Gastroesophageal sphincter (tissue), 4 donors: ENCODE results near the gene PTPRC. TPM values are rescaled to one million over a fixed set of nuclear protein-coding genes. Genes with fewer than 3 reads are reported as not detected.

ENCODE experiments used
- ATAC-seq: fragments of 150-250 bp; one replicate; pipeline ENCODE4 v1.9.1; 2016; ENCODE audit warnings: mild to moderate bottlenecking, moderate library complexity
- H3K27ac ChIP-seq, 4 donors: fragments of 200-600 bp; sonication (generic) in 3 of 4; 1 replicate in 3 of 4; 2 replicates in 1 of 4; pipeline ENCODE4 v1.5.1; 2016 to 2019
- H3K27me3 ChIP-seq: fragments of 200-600 bp; sonication (generic); one replicate; pipeline ENCODE4 v1.5.1; 2019
- H3K36me3 ChIP-seq, 2 donors: fragments of 200-600 bp; sonication (generic); one replicate each; pipeline ENCODE4 v1.5.1; 2019; ENCODE audit warnings: control low read depth in 1 of 2
- H3K4me1 ChIP-seq, 3 donors: fragments of 200-600 bp; sonication (generic); 1 replicate in 2 of 3; 2 replicates in 1 of 3; pipeline ENCODE4 v1.5.1; 2016 to 2019; ENCODE audit warnings: control low read depth in 2 of 3
- H3K4me3 ChIP-seq, 2 donors: fragments of 200-600 bp; sonication (generic); one replicate each; pipeline ENCODE4 v1.5.1; 2019; ENCODE audit warnings: mild to moderate bottlenecking in 1 of 2, moderate library complexity in 1 of 2
- H3K9me3 ChIP-seq, 3 donors: fragments of 200-600 bp; sonication (generic); one replicate each; pipeline ENCODE4 v1.5.1; 2017 to 2019; ENCODE audit warnings: control low read depth in 2 of 3
- CTCF ChIP-seq, 4 experiments: fragments of 200-600 bp in 2 of 4; fragments of 450-650 bp in 2 of 4; sonication (generic) in 1 of 4; IDR thresholded peaks; one replicate each; pipeline ENCODE4 v1.5.1; 2017 to 2019; ENCODE audit warnings: antibody characterized with exemption in 4 of 4, mild to moderate bottlenecking in 2 of 4, moderate library complexity in 2 of 4
- EP300 ChIP-seq: sonication (generic); formaldehyde crosslinking; IDR thresholded peaks from one replicate; pipeline ENCODE4 v1.6.1; 2017; ENCODE audit warnings: antibody characterized with exemption, mild to moderate bottlenecking
- POLR2A ChIP-seq, 2 donors: fragments of 450-650 bp; IDR thresholded peaks; one replicate each; pipeline ENCODE4 v1.6.1; 2017; ENCODE audit warnings: antibody characterized with exemption in 2 of 2, mild to moderate bottlenecking in 2 of 2, moderate library complexity in 1 of 2
- POLR2AphosphoS5 ChIP-seq: sonication (generic); formaldehyde crosslinking; IDR thresholded peaks from one replicate; pipeline ENCODE4 v1.6.1; 2017; ENCODE audit warnings: antibody characterized with exemption
- WGBS, 2 donors: methylation state at CpG; one replicate each; pipeline ENCODE4 v1.1.5; 2018; ENCODE audit warnings: low coverage in 1 of 2; 5-methylcytosine and 5-hydroxymethylcytosine counted together
- total RNA-seq, 4 donors: library from RNA; depleted of rRNA; stranded (reverse); fragments of >200 nt; gene quantifications; one replicate each; pipeline ENCODE4 v1.1.0, GENCODE V29; 2016

PTPRC gene
- total RNA-seq, 4 donors from 2014 or later: 5.0 to 31.9 (median 12.9) TPM

DNA sequence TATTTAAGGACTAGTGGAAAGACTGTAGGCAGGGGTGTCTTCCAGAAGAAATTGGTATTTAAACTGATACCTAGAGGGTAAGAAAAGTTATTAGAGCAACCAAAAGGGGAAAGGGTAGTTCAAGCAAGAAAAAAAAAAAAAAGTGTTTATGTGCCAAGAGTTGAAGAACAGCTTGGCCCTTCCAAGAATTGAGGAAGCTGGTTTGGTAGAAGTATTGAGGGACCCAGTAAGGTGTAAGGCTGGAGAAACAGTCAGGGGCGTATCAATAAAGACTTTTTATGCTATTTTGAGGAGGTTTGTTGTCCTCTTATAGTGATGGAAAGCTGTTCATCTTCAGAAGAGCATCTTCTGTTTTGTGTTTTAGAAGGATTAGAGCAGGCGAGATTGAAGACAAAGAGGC lies 108.3 kb downstream of the PTPRC start:
- H3K36me3 ChIP-seq: no peaks in the 10 kb centered on the region
- ATAC-seq: no peak
- no peak overlapping the region for H3K4me3 ChIP-seq
- no peaks in the 10 kb centered on the region for H3K4me1 ChIP-seq
- TF ChIP-seq POLR2AphosphoS5 (no peak), EP300 (no peak), CTCF (IDR thresholded peaks at IDR 0.05) (no peak), POLR2A (IDR thresholded peaks at IDR 0.05) (no peak)
- WGBS, 2 donors: 87 to 100% methylated on average over 2 of the region's 2 CpGs
- no peaks in the 10 kb centered on the region for H3K9me3 ChIP-seq
- H3K27me3 ChIP-seq: no peaks in the 10 kb centered on the region
- no peak overlapping the region for H3K27ac ChIP-seq

- no peak overlapping the region for H3K4me3 ChIP-seq
- TF ChIP-seq CTCF (IDR thresholded peaks at IDR 0.05): no peak
- TF ChIP-seq POLR2A (IDR thresholded peaks at IDR 0.05): no peak
- TF ChIP-seq EP300: no peak
- no peak for TF ChIP-seq POLR2AphosphoS5
- H3K27me3 ChIP-seq: no peaks in the 10 kb centered on the region
- H3K27ac ChIP-seq: no peak overlapping the region
- no peaks in the 10 kb centered on the region for H3K9me3 ChIP-seq
- H3K36me3 ChIP-seq: no peaks in the 10 kb centered on the region
- WGBS, 2 donors: 84 to 86% methylated on average over 1 of the region's 1 CpG
- ATAC-seq: no peak
- no peaks in the 10 kb centered on the region for H3K4me1 ChIP-seq
These were observed 110.4 kb downstream of the PTPRC start for GRCh38 chr1:198749279-198749678.

DNA sequence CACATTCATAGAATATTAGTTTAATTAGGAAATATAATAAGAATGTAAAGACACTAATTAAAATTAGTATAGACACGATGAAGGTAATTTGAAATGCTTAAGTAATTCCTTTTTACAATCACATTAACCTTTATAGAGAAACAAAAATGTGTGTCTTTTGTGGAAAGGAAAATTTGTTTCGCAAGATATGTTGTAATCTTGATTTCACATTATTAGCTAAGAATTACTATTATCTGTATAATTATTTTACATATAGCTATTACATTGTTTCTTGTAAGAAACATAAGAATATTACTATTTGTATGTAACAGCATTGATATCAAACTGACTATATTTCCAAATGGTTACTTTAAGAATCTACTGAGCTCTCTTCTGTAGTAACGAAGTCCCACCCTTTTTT lies 111.2 kb downstream of the PTPRC start:
- no peak for TF ChIP-seq POLR2AphosphoS5
- H3K36me3 ChIP-seq: no peaks in the 10 kb centered on the region
- 76 to 94% methylated on average over 3 of the region's 3 CpGs for WGBS, 2 donors
- H3K4me1 ChIP-seq: no peaks in the 10 kb centered on the region
- no peak overlapping the region for H3K27ac ChIP-seq
- no peaks in the 10 kb centered on the region for H3K27me3 ChIP-seq
- no peaks in the 10 kb centered on the region for H3K9me3 ChIP-seq
- no peak for ATAC-seq
- H3K4me3 ChIP-seq: no peak overlapping the region

DNA sequence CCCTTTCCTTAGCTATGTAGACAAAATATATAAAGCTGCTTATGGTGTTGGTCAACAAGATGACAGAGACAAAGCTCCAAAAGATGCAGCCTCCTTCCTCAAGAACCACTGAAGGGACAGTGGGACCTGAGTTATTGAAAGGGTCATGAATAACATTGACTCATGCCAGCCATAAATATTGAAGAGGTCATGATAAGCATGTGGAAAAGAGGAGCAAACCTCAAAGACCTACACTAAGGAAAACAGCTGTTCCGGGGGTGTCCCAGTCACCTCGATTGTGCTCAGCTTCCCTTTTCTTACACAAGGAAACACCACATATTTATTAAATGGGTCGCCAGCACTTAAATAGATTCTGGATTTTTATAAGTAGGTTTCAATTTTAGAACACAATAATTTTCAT lies 112.9 kb downstream of the PTPRC start:
- Histone ChIP-seq H3K4me3 (no peak overlapping the region), H3K36me3 (no peaks in the 10 kb centered on the region), H3K9me3 (no peaks in the 10 kb centered on the region), H3K27me3 (no peaks in the 10 kb centered on the region), H3K4me1 (no peaks in the 10 kb centered on the region), H3K27ac (no peak overlapping the region)
- 65 to 79% methylated on average over 3 of the region's 3 CpGs for WGBS, 2 donors
- ATAC-seq: no peak
- no peak for TF ChIP-seq POLR2A (IDR thresholded peaks at IDR 0.05)
- no peak for TF ChIP-seq CTCF (IDR thresholded peaks at IDR 0.05)
- no peak for TF ChIP-seq POLR2AphosphoS5
- TF ChIP-seq EP300: no peak

- Histone ChIP-seq H3K27me3 (no peaks in the 10 kb centered on the region), H3K9me3 (no peaks in the 10 kb centered on the region), H3K4me1 (no peaks in the 10 kb centered on the region), H3K36me3 (no peaks in the 10 kb centered on the region), H3K27ac (no peak overlapping the region), H3K4me3 (no peak overlapping the region)
- TF ChIP-seq EP300 (no peak), POLR2A (IDR thresholded peaks at IDR 0.05) (no peak), CTCF (IDR thresholded peaks at IDR 0.05) (no peak), POLR2AphosphoS5 (no peak)
- no peak for ATAC-seq
- 64 to 75% methylated on average over 1 of the region's 1 CpG for WGBS, 2 donors
These were observed 115.8 kb downstream of the PTPRC start for GRCh38 chr1:198754670-198755069.

- H3K4me1 ChIP-seq: no peaks in the 10 kb centered on the region
- H3K4me3 ChIP-seq: no peak overlapping the region
- no peak for ATAC-seq
- TF ChIP-seq EP300: no peak
- TF ChIP-seq POLR2A (IDR thresholded peaks at IDR 0.05): no peak
- TF ChIP-seq CTCF (IDR thresholded peaks at IDR 0.05): no peak
- TF ChIP-seq POLR2AphosphoS5: no peak
- H3K27ac ChIP-seq: no peak overlapping the region
- no peaks in the 10 kb centered on the region for H3K27me3 ChIP-seq
- no peaks in the 10 kb centered on the region for H3K36me3 ChIP-seq
- no peaks in the 10 kb centered on the region for H3K9me3 ChIP-seq
- 61 to 92% methylated on average over 2 of the region's 2 CpGs for WGBS, 2 donors
These were observed 116.9 kb downstream of the PTPRC start for GRCh38 chr1:198755715-198756114.
